GM10266 (cell line): ENCODE measurements around the gene GH2.
"Not testable (repeated sequence)": the region's sequence is repeated elsewhere in the genome, so short reads cannot be mapped to it uniquely, and the experiment has no call there.

ENCODE experiments used
- DNase-seq: peaks from one replicate; pipeline ENCODE4 v3.0.0; 2012; ENCODE audit errors: extremely low spot score
- CTCF ChIP-seq: IDR thresholded peaks from 2 replicates; pipeline ENCODE4 v1.5.1; 2012; ENCODE audit warnings: mild to moderate bottlenecking, low read depth; ENCODE audit not compliant: control insufficient read depth, insufficient read depth; ENCODE audit errors: missing control alignments

Gene GH2

GRCh38 chr17:63873577-63873976 is 8.2 kb downstream of the GH2 start, which contains the start of gene CSH2:
Gene CSH2 (minus strand): TSS chr17:63873677. CDS start chr17:63873614, 63 bp downstream.
- DNase-seq = not testable (repeated sequence)

GRCh38 chr17:63871646-63872365 is 9.9 kb downstream of the GH2 start:
- not testable (repeated sequence) for DNase-seq

- DNase-seq = not testable (repeated sequence)
Measured at GRCh38 chr17:63870292-63870665, 11.5 kb downstream of the GH2 start.

GRCh38 chr17:63869491-63870291 is 12.1 kb downstream of the GH2 start:
- DNase-seq = not testable (repeated sequence)

- not testable (repeated sequence) for DNase-seq
- peak; percentile 14 for TF ChIP-seq CTCF
Measured at GRCh38 chr17:63866625-63867024, 15.1 kb downstream of the GH2 start.

GRCh38 chr17:63859257-63859656 is 22.5 kb downstream of the GH2 start:
- TF ChIP-seq CTCF = no peak

GRCh38 chr17:63856425-63856824 is 25.3 kb downstream of the GH2 start:
- DNase-seq = not testable (repeated sequence)

More at GRCh38 chr17:63859257-63859656, 22.5 kb downstream of the GH2 start:
- DNase-seq = no peak

- TF ChIP-seq CTCF = no peak
- DNase-seq = no peak
Measured at GRCh38 chr17:63855185-63855584, 26.6 kb downstream of the GH2 start.

GRCh38 chr17:63854709-63855108 is 27.0 kb downstream of the GH2 start:
- no peak for DNase-seq
- TF ChIP-seq CTCF = no peak

GRCh38 chr17:63853260-63853659 is 28.5 kb downstream of the GH2 start:
- DNase-seq = no peak
- no peak for TF ChIP-seq CTCF
